ENCODE data around the gene ZNF205.

Gene ZNF205

GRCh38 chr16:3089717-3090592 is 22.4 kb upstream of the ZNF205 start:
- TF ChIP-seq CTCF (IDR thresholded peaks at IDR 0.05; ENCODE audit: poor library complexity, severe bottlenecking), result no peak
- no peak for DNase-seq (ENCODE audit: low spot score)
- Histone ChIP-seq H3K9me3 (ENCODE audit: severe bottlenecking) (no peaks in the 10 kb centered on the region), H3K27ac (ENCODE audit: poor library complexity, severe bottlenecking) (no peak overlapping the region), H3K4me3 (ENCODE audit: severe bottlenecking) (no peak overlapping the region), H3K27me3 (ENCODE audit: insufficient read depth, poor library complexity, severe bottlenecking) (no peaks in the 10 kb centered on the region), H3K36me3 (ENCODE audit: low read depth) (no peaks in the 10 kb centered on the region), H3K4me1 (ENCODE audit: insufficient read depth, poor library complexity, severe bottlenecking) (no peaks in the 10 kb centered on the region)
- no peak for ATAC-seq (ENCODE audit: low read depth)

- no peak for DNase-seq (ENCODE audit: low spot score)
- Histone ChIP-seq H3K4me3 (ENCODE audit: severe bottlenecking) (no peak overlapping the region), H3K36me3 (ENCODE audit: low read depth) (no peaks in the 10 kb centered on the region), H3K27me3 (ENCODE audit: insufficient read depth, poor library complexity, severe bottlenecking) (no peaks in the 10 kb centered on the region), H3K9me3 (ENCODE audit: severe bottlenecking) (no peaks in the 10 kb centered on the region), H3K4me1 (ENCODE audit: insufficient read depth, poor library complexity, severe bottlenecking) (no peaks in the 10 kb centered on the region), H3K27ac (ENCODE audit: poor library complexity, severe bottlenecking) (no peak overlapping the region)
- TF ChIP-seq CTCF (IDR thresholded peaks at IDR 0.05; ENCODE audit: poor library complexity, severe bottlenecking), result no peak
- ATAC-seq (ENCODE audit: low read depth), result no peak
Measured at GRCh38 chr16:3091551-3091950, 20.8 kb upstream of the ZNF205 start.

GRCh38 chr16:3092501-3092941 is 19.9 kb upstream of the ZNF205 start:
- H3K27me3 ChIP-seq (ENCODE audit: insufficient read depth, poor library complexity, severe bottlenecking), result no peaks in the 10 kb centered on the region
- H3K9me3 ChIP-seq (ENCODE audit: severe bottlenecking), result no peaks in the 10 kb centered on the region
- no peak overlapping the region for H3K4me3 ChIP-seq (ENCODE audit: severe bottlenecking)
- TF ChIP-seq CTCF (IDR thresholded peaks at IDR 0.05; ENCODE audit: poor library complexity, severe bottlenecking), result no peak
- H3K27ac ChIP-seq (ENCODE audit: poor library complexity, severe bottlenecking), result no peak overlapping the region
- DNase-seq (ENCODE audit: low spot score) (no peak), ATAC-seq (ENCODE audit: low read depth) (no peak; the same call in 2 of the 3 replicates)
- H3K36me3 ChIP-seq (ENCODE audit: low read depth), result no peaks in the 10 kb centered on the region
- H3K4me1 ChIP-seq (ENCODE audit: insufficient read depth, poor library complexity, severe bottlenecking), result no peaks in the 10 kb centered on the region

- Histone ChIP-seq H3K36me3 (ENCODE audit: low read depth) (no peaks in the 10 kb centered on the region), H3K9me3 (ENCODE audit: severe bottlenecking) (no peaks in the 10 kb centered on the region), H3K27me3 (ENCODE audit: insufficient read depth, poor library complexity, severe bottlenecking) (no peaks in the 10 kb centered on the region), H3K27ac (ENCODE audit: poor library complexity, severe bottlenecking) (no peak overlapping the region), H3K4me3 (ENCODE audit: severe bottlenecking) (no peak overlapping the region), H3K4me1 (ENCODE audit: insufficient read depth, poor library complexity, severe bottlenecking) (no peaks in the 10 kb centered on the region)
- ATAC-seq (ENCODE audit: low read depth) (no peak), DNase-seq (ENCODE audit: low spot score) (no peak)
- TF ChIP-seq CTCF (IDR thresholded peaks at IDR 0.05; ENCODE audit: poor library complexity, severe bottlenecking), result peak; percentile 51
Measured at GRCh38 chr16:3094289-3095027, 17.9 kb upstream of the ZNF205 start.

All from RWPE2 (cell line).